ENCODE measurements around the gene CCDC30.

Gene CCDC30

GRCh38 chr1:42462828-42463763 is at the start of gene CCDC30:
Gene CCDC30 (plus strand): TSS chr1:42463286. CDS start chr1:42480552, 17,266 bp downstream.
- peak; percentile 98 for DNase-seq (ENCODE audit: low read depth, low spot score)

GRCh38 chr1:42414551-42415496 is 48.3 kb upstream of the CCDC30 start:
- no peak for DNase-seq (ENCODE audit: low read depth, low spot score)

DNA sequence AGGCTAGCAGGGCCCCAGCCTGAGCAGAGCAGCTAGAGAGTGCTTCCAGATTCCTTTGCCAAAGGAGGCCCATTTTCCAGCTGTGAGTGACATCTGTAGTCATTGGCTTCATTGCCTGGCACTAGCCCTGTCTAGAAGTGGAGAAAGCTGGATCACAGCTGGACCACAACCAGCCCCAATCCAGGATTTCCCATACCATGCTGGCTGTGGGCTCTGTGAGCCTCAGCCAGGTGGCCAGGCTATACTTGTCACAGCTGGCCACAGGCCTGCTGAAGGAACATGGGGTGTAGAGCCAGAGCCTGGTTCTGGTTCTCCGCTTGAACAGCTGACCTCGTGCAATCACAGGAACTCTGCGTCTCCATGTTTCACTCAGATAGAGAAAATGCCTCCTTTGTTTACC is 45.9 kb upstream of the CCDC30 start:
- DNase-seq (ENCODE audit: low read depth, low spot score): no peak

DNA sequence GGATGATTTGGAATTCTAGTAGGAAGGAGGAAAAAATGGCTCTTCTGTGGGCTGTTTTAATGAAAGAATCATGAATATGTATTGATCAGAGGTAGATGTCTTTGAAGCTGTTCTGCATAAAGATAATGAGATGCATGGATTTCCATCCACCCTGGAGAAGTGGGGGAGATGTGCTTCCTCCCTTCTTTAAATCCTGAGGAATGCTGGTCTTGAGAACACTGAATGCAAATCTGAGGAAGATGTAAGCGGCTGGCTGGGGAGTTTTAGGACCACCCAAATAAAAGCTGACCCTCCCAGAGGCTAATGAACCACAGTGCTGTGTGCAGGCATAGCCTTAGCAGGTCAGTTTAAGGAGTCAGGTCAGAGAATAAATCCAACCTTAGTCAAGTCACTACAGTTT is 44.6 kb upstream of the CCDC30 start:
- DNase-seq (ENCODE audit: low read depth, low spot score): no peak

GRCh38 chr1:42419126-42419821 is 43.8 kb upstream of the CCDC30 start:
- DNase-seq (ENCODE audit: low read depth, low spot score): no peak

GRCh38 chr1:42420121-42420520 is 43.0 kb upstream of the CCDC30 start:
- no peak for DNase-seq (ENCODE audit: low read depth, low spot score)

DNA sequence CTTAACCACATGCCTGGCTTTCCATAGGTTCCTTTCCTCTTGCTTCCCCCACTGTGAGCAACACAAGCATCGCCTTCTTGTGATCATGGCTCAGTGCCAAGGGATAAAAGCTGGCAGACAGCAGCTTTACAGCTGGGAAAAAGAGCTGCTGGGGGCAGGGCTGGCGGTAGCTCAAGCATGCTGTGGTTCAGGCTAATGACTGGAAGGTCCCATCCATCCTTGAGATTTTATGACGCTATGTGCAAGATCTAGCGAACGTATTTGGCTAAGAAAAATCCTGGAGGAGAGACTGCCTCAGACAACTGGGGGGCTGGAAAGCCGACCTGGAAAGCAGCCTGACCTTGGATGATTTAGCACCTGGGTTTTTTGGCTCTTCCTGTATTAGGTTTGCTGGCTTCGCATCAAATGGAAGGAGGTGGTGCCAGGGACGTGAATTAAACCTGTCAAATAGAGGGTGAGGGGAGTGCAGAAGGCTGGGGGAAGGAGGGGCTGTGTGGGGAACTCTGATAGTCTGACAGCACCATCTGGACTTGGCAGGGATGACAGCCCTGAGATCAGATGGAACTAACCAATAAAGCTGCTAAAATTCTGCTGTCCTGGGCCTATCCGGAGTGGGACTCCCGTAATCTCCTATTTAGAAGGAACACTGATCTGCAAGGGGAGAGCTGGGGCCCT is 42.0 kb upstream of the CCDC30 start:
- no peak for DNase-seq (ENCODE audit: low read depth, low spot score)

DNA sequence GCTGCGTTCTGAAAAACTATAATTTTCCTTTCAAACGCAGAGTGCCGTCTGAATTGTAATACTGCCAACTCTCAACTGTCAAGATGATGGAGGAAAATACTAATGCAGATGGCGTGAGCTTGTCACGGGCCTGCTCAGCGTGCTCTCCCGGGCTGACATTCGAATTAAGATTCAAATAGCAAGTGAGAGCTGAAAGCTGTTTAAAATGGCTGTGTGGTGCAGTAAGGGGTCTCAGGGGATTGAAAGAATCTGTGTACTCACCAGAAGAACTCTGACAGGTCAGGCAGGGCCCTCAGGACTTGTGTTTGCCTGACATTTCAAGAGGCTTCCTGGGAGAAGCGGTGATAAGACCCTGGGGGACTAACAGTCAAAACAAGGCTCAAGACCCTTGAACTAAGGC is 40.3 kb upstream of the CCDC30 start:
- DNase-seq (ENCODE audit: low read depth, low spot score): no peak

GRCh38 chr1:42423681-42424080 is 39.4 kb upstream of the CCDC30 start:
- no peak for DNase-seq (ENCODE audit: low read depth, low spot score)

DNA sequence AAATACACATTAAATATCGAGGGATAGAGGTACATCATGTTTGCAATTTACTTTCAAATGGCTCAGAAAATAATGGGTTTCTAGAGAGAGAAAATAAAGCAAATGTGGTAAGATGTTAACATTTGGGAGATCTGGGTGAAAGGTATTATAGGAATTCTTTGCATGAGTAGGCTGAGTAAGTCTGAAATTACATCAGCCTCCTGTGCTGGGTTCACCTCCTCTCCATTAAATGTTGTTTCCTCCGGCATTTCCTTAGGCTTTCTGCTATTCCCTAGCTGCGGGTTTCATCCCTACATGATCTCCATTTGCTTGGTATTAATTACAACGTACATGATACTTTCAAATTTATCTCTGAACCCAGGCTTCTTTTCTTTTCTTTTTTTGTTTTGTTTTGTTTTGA is 38.9 kb upstream of the CCDC30 start:
- no peak for DNase-seq (ENCODE audit: low read depth, low spot score)

- no peak for DNase-seq (ENCODE audit: low read depth, low spot score)
These were observed 35.8 kb upstream of the CCDC30 start for GRCh38 chr1:42427240-42427639.

GRCh38 chr1:42429603-42430002 is 33.5 kb upstream of the CCDC30 start:
- no peak for DNase-seq (ENCODE audit: low read depth, low spot score)

- DNase-seq (ENCODE audit: low read depth, low spot score): no peak
These were observed 32.6 kb upstream of the CCDC30 start for GRCh38 chr1:42430286-42431135.

- DNase-seq (ENCODE audit: low read depth, low spot score): no peak
These were observed 31.6 kb upstream of the CCDC30 start for GRCh38 chr1:42431514-42431913.

GRCh38 chr1:42432714-42433113 is 30.4 kb upstream of the CCDC30 start:
- no peak for DNase-seq (ENCODE audit: low read depth, low spot score)

DNA sequence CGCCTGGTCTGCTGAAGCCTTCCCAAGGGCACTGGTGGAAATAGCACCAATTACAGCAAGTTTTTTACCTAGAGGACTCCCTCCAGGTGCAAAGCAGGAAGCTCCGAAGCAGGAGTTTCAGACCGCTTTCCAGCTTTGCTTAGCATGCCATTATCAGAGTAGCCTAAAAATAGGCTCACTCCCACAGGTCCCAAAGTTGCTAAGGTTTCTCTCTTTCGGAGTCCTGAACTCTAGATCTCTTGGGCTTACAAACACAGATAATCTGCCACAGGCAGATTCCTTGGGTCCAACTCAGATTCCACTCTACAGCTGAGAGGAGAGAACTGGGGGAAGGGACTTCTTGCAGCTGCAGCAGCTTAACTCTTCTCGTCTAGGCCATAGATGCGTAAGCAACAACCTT is 29.7 kb upstream of the CCDC30 start:
- no peak for DNase-seq (ENCODE audit: low read depth, low spot score)

GRCh38 chr1:42434340-42434739 is 28.7 kb upstream of the CCDC30 start:
- no peak for DNase-seq (ENCODE audit: low read depth, low spot score)

- DNase-seq (ENCODE audit: low read depth, low spot score): no peak
These were observed 23.1 kb upstream of the CCDC30 start for GRCh38 chr1:42439940-42440339.

DNA sequence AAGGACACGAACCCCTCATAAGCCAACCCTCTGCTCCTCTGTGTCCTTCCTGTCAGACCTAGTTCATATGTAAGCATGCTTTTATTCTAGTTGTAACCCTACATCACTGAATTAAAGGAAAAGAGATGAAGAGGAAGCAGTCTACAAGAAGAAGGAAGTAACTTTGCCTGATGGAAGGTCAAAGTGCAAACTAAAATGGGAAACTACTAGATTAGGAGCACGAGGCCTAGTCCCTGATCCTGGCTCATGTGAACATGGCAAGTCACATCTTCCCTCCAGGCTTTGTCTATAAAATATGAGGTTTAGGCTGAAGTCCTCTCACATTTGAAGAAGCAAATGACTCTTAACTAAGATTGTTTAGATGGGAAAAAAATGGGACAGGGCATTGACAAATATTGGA is 20.4 kb upstream of the CCDC30 start:
- no peak for DNase-seq (ENCODE audit: low read depth, low spot score)

DNA sequence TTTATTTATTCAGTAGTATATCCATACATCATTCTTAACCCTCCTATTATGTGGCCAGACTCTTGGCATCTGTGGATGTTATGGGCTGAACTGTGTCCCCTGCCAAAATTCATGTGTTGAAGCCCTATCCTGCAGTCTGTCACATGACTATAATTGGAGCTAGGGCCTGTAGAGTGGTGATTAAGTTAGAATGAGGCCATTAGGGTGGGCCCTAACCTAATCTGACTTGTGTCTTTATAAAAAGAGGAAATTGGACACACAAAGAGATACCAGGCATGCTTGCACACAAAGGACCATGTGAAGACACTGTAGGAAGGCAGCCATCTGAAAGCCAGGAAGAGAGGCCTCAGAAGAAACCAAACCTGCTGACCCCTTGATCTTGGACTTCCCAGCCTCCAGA is 13.8 kb upstream of the CCDC30 start:
- no peak for DNase-seq (ENCODE audit: low read depth, low spot score)

Measured in iPS DF 19.7 (cell line).